K562 (cell line): Measurements from ENCODE around the gene POLR3G. TPM values are rescaled to one million over a fixed set of nuclear protein-coding genes. Genes with fewer than 3 reads are reported as not detected.

ENCODE experiments used
- ARID1B ChIP-seq: fragments of 450-650 bp; IDR thresholded peaks from 2 replicates; pipeline ENCODE4 v1.6.1; 2016; ENCODE audit warnings: antibody characterized with exemption, mild to moderate bottlenecking, inconsistent platforms
- ATF2 ChIP-seq: sonication (generic); formaldehyde crosslinking; IDR thresholded peaks from 2 replicates; pipeline ENCODE4 v1.8.1; 2022; ENCODE audit warnings: missing genetic modification reagents
- BRD4 ChIP-seq: fragments of 200-600 bp; sonication (generic); IDR thresholded peaks from 2 replicates; pipeline ENCODE4 v1.6.1; 2017; ENCODE audit warnings: inconsistent platforms
- BRF2 ChIP-seq: IDR thresholded peaks from 3 replicates; pipeline ENCODE4 v1.6.1; 2011; ENCODE audit warnings: borderline replicate concordance, mild to moderate bottlenecking; ENCODE audit not compliant: insufficient read length, insufficient read depth
- CTBP1 ChIP-seq: fragments of 450-650 bp; IDR thresholded peaks from 2 replicates; pipeline ENCODE4 v1.6.1; 2016; ENCODE audit warnings: borderline replicate concordance
- DIDO1 ChIP-seq: fragments of 450-650 bp; IDR thresholded peaks from 2 replicates; pipeline ENCODE4 v1.6.1; 2016; ENCODE audit warnings: low read depth, missing biosample characterization, missing genetic modification characterization
- E2F5 ChIP-seq: sonication (generic); formaldehyde crosslinking; IDR thresholded peaks from 2 replicates; pipeline ENCODE4 v1.8.0; 2022; ENCODE audit warnings: mild to moderate bottlenecking, missing genetic modification reagents
- ESRRA ChIP-seq: fragments of 450-650 bp; IDR thresholded peaks from 2 replicates; pipeline ENCODE4 v1.6.1; 2014; ENCODE audit warnings: low read depth, mild to moderate bottlenecking, moderate library complexity, borderline replicate concordance
- FOXK1 ChIP-seq: sonication (generic); formaldehyde crosslinking; IDR thresholded peaks from 2 replicates; pipeline ENCODE4 v1.8.0; 2022; ENCODE audit warnings: missing genetic modification reagents, mild to moderate bottlenecking, borderline replicate concordance
- HIVEP1 ChIP-seq: fragments of 250-450 bp; sonication (Bioruptor Pico); IDR thresholded peaks from 2 replicates; pipeline ENCODE4 v1.4.0; 2020; ENCODE audit warnings: mild to moderate bottlenecking
- MAX ChIP-seq: sonication (generic); formaldehyde crosslinking; IDR thresholded peaks from 2 replicates; pipeline ENCODE4 v1.9.0; 2022; ENCODE audit warnings: mild to moderate bottlenecking, missing genetic modification reagents
- MYC ChIP-seq, 2 experiments: fragments of 250-450 bp in 1 of 2; sonication (Bioruptor Pico) in 1 of 2; IDR thresholded peaks; 2 replicates each; pipeline versions ENCODE4 v1.5.1 to v1.6.1; 2012 to 2021; ENCODE audit warnings: low read depth in 2 of 2, borderline replicate concordance in 1 of 2, improper control_type of control experiment in 1 of 2, low read length in 1 of 2, mild to moderate bottlenecking in 1 of 2, moderate library complexity in 1 of 2
- PRMT5 ChIP-seq: sonication (generic); formaldehyde crosslinking; IDR thresholded peaks from 2 replicates; pipeline ENCODE4 v1.5.0; 2020; ENCODE audit warnings: missing genetic modification reagents
- SAFB2 ChIP-seq: fragments of 200-400 bp; formaldehyde crosslinking; IDR thresholded peaks from 2 replicates; pipeline ENCODE4 v1.6.1; 2018; ENCODE audit warnings: borderline replicate concordance, low read length, low read depth, moderate library complexity; ENCODE audit not compliant: severe bottlenecking
- ZNF133 ChIP-seq: fragments of 250-450 bp; sonication (Bioruptor Pico); IDR thresholded peaks from 2 replicates; pipeline ENCODE4 v1.4.0; 2020; ENCODE audit warnings: mild to moderate bottlenecking
- ZNF253 ChIP-seq: fragments of 250-450 bp; sonication (Bioruptor Pico); conservative IDR thresholded peaks from 2 replicates; pipeline ENCODE4 v1.6.1; 2021; ENCODE audit warnings: mild to moderate bottlenecking
- ZNF282 ChIP-seq: sonication (generic); formaldehyde crosslinking; IDR thresholded peaks from 2 replicates; pipeline ENCODE4 v1.8.1; 2023; ENCODE audit warnings: missing genetic modification reagents
- ZNF395 ChIP-seq: fragments of 200-800 bp; sonication (Bioruptor generic); IDR thresholded peaks from 2 replicates; pipeline ENCODE4 v1.6.1; 2017; ENCODE audit warnings: missing genetic modification characterization, missing compliant biosample characterization
- ZNF445 ChIP-seq: fragments of 250-450 bp; sonication (Bioruptor Pico); IDR thresholded peaks from 2 replicates; pipeline ENCODE4 v1.4.0; 2020; ENCODE audit warnings: low read depth, mild to moderate bottlenecking, moderate library complexity
- ZNF511 ChIP-seq: sonication (generic); formaldehyde crosslinking; IDR thresholded peaks from 2 replicates; pipeline ENCODE4 v1.8.0; 2022; ENCODE audit warnings: mild to moderate bottlenecking, missing genetic modification reagents
- ZNF778 ChIP-seq: fragments of 450-650 bp; formaldehyde crosslinking; IDR thresholded peaks from 2 replicates; pipeline ENCODE4 v1.4.0; 2020; ENCODE audit warnings: mild to moderate bottlenecking, moderate library complexity
- polyA plus RNA-seq, 8 experiments: library from polyadenylated mRNA; depleted of rRNA in 4 of 8; stranded (reverse) in 5 of 8; unstranded in 3 of 8; fragments of >200 nt; fragmentation: Nextera tagmentation in 2 of 8; fragmentation: Illumina TruSeq in 1 of 8; extraction: Ambion mirVana in 2 of 8; extraction: Trizol in 1 of 8; gene quantifications; 2 replicates each; pipeline versions ENCODE4 v1.2.1 to v1.2.3, GENCODE V29; 2011 to 2014; ENCODE audit warnings: inconsistent platforms in 1 of 8, missing spikeins in 1 of 8
- total RNA-seq, 7 experiments: library from RNA; depleted of rRNA in 6 of 7; stranded (reverse); fragments of >200 nt in 6 of 7; fragmentation: Illumina TruSeq in 2 of 7; extraction: Trizol in 2 of 7; gene quantifications; 2 replicates each; pipeline versions ENCODE4 v1.2.1 to v1.2.3, GENCODE V29; 2011 to 2021; ENCODE audit warnings: low replicate concordance in 1 of 7

Gene POLR3G
- total and polyA plus RNA-seq, 9 of the 15 experiments (the other 6 are each of a cell fraction or from before 2014, with no cell fraction given): 39.0 to 111 (median 59.0) TPM

- TF ChIP-seq ZNF395 (CRISPR knock-in tag) (no peak; the same call in 1 of the 2 replicates), FOXK1 (peak; percentile 97; the same call in 1 of the 2 replicates), MAX (peak; percentile 91), ARID1B (no peak), MYC (IDR thresholded peaks at IDR 0.05; ENCODE audit: low read depth, low read length) (peak; percentile 89), MYC (CRISPR knock-in tag; IDR thresholded peaks at IDR 0.05; ENCODE audit: borderline replicate concordance, low read depth) (peak; percentile 88), ZNF445 (CRISPR knock-in tag) (no peak), ZNF282 (CRISPR knock-in tag) (no peak; the same call in 1 of the 2 replicates), SAFB2 (no peak), ZNF778 (CRISPR knock-in tag) (no peak), BRF2 (no peak), ZNF511 (CRISPR knock-in tag) (peak; percentile 93; the same call in 1 of the 2 replicates), ATF2 (CRISPR knock-in tag) (0 out of 2 replicates have a peak, but pooled peaks have one; percentile 46), ZNF133 (CRISPR knock-in tag) (no peak), ESRRA (no peak), HIVEP1 (CRISPR knock-in tag) (no peak), CTBP1 (no peak), BRD4 (no peak), E2F5 (CRISPR knock-in tag) (peak; percentile 52; the same call in 1 of the 2 replicates), DIDO1 (tag) (no peak), ZNF253 (CRISPR knock-in tag) (no peak), PRMT5 (CRISPR knock-in tag) (no peak)
Measured at GRCh38 chr5:90473396-90474234, 1.0 kb upstream of the POLR3G start (continued).
